Measurements from ENCODE around the gene RPL7L1. TPM values are rescaled to one million over a fixed set of nuclear protein-coding genes. Genes with fewer than 3 reads are reported as not detected.

The RPL7L1 gene
- total RNA-seq = 100 to 1,000 TPM in 1 of 2 experiments, 10 to 100 TPM in 1; 73.5 to 105 TPM

DNA sequence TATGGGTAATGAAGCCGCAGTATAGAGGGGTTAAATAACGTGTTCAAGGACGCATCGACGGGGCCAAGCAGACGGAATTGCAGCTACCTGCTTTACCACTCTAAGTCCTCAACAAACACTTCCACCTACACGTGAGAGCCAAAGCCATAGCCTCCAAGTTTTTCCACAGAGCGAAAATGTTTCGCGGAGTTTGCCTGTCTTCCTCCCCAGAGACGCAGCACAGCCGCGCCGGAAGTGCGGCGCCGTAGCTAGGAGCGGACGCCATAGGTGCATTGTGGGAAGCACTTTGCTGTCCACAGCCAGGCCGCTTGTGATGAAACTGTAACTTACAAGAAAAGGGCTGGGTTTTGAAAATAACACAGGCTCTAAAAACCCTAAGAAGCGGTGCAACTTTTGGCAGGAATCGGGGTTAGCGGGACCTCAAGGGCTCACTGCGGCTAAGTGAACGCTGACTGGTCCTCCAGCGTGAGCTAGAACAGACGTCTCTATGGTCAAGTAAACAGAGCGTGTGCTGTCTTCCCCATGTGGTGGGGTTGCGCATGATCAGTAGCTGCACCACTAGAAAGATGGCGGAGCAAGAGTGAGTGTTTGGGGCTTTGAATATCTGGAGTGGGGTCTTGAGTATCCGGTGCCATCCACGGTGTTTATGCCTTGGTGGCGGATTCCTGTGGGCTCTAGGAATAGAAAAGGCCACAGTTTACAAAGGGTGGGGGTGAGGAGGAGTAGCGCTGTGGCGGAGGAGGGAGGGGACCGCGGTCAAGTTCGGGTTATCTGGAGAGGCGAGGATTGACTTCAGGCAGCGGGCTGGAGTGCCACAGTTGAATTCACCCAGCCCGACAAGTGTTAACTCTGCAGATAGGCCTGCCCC, at the start of gene RPL7L1:
Gene RPL7L1, plus strand, starts transcription at position 245 of the 868 bp plus-strand sequence. Its CDS starts 295 bp downstream, at position 540.
- CTCF ChIA-PET = interaction anchor here (0.7 to 5.6 kb wide), 15 partner anchors 10 to 315 kb away, joined by 3 to 43 read pairs (median 5); partner anchors contain the start of genes TBCC and UBR2
- Mint-ChIP-seq H3K27me3 (no peaks in the 10 kb centered on the region), H3K27ac (peak within 1 kb of the TSS; percentile 100), H3K4me1 (peaks cover 22% of the 10 kb centered on the region), H3K9me3 (ENCODE audit: low read depth) (no peaks in the 10 kb centered on the region), H3K4me3 (peak within 1 kb of the TSS; percentile 100), H3K36me3 (peaks cover 22% of the 10 kb centered on the region)
- DNase-seq (peak; percentile 92), ATAC-seq (peak; percentile 97)

DNA sequence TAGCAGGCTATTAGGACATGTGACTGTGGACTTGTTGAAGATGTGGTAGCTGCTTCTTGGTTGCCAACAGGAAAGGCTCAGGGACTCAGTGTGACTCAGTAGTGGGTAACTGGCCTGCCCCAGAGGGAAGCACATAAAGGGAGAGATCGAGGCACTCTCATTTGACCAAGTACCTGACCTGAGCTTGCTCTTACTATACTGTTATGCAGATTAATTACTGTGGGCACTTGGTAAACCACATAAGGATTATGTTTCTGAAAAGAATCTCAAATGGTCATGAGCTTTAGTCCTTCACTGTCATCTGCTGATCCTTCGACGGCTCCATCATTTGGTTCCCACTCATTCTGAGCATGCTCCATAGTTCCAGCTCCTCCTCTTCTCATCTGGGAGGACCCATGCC, 48.2 kb upstream of the RPL7L1 start:
- DNase-seq (no peak), ATAC-seq (no peak)
- H3K4me3 Mint-ChIP-seq = no peak overlapping the region
- CTCF ChIA-PET = interaction anchor here (0.8 to 1.3 kb wide), 2 partner anchors 13 to 175 kb away, joined by 3 to 4 read pairs; no protein-coding TSS in a partner anchor
- peaks cover 4% of the 10 kb centered on the region for H3K4me1 Mint-ChIP-seq
- no peak overlapping the region for H3K27ac Mint-ChIP-seq
- H3K9me3 Mint-ChIP-seq (ENCODE audit: low read depth) = no peaks in the 10 kb centered on the region
- H3K36me3 Mint-ChIP-seq = peaks cover 28% of the 10 kb centered on the region
- H3K27me3 Mint-ChIP-seq = no peaks in the 10 kb centered on the region

DNA sequence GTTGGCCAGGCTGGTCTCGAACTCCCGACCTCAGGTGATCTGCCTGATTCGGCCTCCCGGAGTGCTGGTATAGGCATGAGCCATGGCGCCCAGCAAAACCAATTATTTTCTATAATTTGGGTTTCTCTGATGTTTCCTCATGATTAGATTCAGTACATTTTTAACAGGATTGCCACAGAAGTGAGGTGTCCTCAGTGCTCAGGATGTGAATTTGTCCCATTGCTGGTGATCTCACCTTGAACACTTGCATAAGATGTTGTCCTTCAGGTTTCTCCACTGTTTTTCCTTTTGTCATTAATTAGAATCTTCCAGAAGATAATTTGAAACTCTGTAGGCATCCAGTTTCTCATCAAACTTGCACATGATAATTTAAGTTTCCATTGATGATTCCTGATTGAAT, 45.4 kb upstream of the RPL7L1 start:
- ATAC-seq (no peak), DNase-seq (no peak)
- CTCF ChIA-PET = interaction anchor here (1.0 kb wide), 1 partner anchor 231 kb away, joined by 3 read pairs; no protein-coding TSS in a partner anchor
- H3K36me3 Mint-ChIP-seq = peaks cover 18% of the 10 kb centered on the region
- H3K27ac Mint-ChIP-seq = no peak overlapping the region
- no peak overlapping the region for H3K4me3 Mint-ChIP-seq
- peaks cover 4% of the 10 kb centered on the region for H3K4me1 Mint-ChIP-seq
- H3K9me3 Mint-ChIP-seq (ENCODE audit: low read depth) = no peaks in the 10 kb centered on the region
- no peaks in the 10 kb centered on the region for H3K27me3 Mint-ChIP-seq

DNA sequence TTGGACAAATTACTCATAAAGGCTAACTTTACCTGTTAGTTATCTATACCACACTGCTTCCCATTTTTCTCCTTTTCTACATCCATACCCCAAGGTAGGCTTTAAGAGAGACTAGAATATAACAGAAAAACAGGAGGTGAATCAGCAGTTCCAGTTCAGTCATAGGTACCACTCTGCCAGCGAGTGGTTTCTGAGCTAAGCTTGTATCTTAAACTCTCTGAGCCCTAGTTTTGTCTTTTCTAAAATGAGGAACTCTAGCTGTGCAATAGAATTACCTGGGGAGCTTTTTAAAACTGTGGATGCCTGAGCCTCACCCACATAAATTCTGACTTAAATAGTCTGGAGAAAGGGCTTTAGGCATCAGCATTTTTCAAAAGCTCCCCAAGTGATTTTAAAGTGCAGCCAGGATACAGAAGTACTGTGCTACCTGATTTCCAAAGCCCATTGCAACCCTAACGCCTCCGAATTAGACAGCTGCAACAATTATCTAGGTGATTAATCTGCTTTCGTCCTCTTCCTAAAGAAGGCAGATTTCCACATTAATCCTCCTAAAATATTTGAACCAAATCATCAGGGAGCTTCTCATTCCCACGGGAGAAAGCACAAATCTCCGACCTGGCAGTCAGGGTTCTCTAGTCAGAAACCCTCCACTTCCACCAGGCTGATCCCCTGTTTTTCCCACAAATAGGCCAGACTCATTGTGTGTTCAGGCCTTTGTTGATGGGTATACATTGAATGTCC, 37.4 kb upstream of the RPL7L1 start:
- CTCF ChIA-PET = interaction anchor here (0.6 to 1.0 kb wide), 3 partner anchors 94 to 795 kb away, joined by 3 read pairs; no protein-coding TSS in a partner anchor
- no peaks in the 10 kb centered on the region for H3K9me3 Mint-ChIP-seq (ENCODE audit: low read depth)
- no peak for ATAC-seq
- H3K27ac Mint-ChIP-seq = no peak overlapping the region
- H3K4me1 Mint-ChIP-seq = peaks cover 4% of the 10 kb centered on the region
- H3K27me3 Mint-ChIP-seq = no peaks in the 10 kb centered on the region
- DNase-seq = no peak
- H3K36me3 Mint-ChIP-seq = peaks cover 16% of the 10 kb centered on the region
- H3K4me3 Mint-ChIP-seq = no peak overlapping the region

DNA sequence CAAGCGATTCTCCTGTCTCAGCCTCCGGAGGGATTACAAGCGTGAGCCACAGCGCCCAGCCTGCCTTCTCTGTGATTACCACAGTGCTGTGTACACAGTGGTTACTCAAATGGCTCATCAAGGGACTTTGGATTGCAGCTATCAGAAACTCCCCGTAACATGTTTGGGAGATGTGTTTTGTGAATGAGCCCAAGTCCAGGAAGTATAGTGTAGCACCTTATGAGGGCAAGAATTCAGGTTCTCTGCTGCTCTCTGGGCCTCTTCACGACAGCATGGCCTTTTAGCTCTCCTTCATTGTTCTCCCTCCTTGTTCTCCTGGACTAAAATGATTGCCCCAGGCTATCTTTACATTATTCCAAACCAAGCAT, 34.1 kb upstream of the RPL7L1 start:
- Mint-ChIP-seq H3K27me3 (no peaks in the 10 kb centered on the region), H3K4me1 (peaks cover 4% of the 10 kb centered on the region), H3K36me3 (peaks cover 16% of the 10 kb centered on the region), H3K27ac (no peak overlapping the region), H3K9me3 (ENCODE audit: low read depth) (no peaks in the 10 kb centered on the region), H3K4me3 (no peak overlapping the region)
- no peak for ATAC-seq
- no peak for DNase-seq
- CTCF ChIA-PET = interaction anchor here (0.6 to 1.0 kb wide), 2 partner anchors 183 to 383 kb away, joined by 3 to 4 read pairs; no protein-coding TSS in a partner anchor

DNA sequence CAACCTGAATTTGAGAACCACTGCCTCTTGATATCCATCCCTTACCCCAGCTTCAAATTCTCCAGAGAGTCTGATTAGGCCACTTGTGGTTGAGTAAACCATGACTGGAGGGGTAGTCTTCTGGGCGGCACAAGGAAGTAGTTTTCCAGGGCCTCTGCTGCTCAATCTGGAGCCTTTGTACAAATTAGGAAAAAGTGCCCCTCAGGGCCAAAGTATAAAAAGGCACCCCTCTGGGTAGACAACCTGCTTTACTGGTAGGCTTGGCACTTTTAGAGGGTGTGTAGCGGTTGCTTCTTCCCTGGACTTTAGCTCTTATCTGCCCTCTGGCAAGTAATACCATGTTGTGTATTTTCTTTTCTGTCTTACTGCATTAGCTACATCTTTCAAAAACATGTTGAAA, 32.9 kb upstream of the RPL7L1 start:
- peaks cover 16% of the 10 kb centered on the region for H3K36me3 Mint-ChIP-seq
- peaks cover 4% of the 10 kb centered on the region for H3K4me1 Mint-ChIP-seq
- ATAC-seq (no peak), DNase-seq (no peak)
- no peaks in the 10 kb centered on the region for H3K9me3 Mint-ChIP-seq (ENCODE audit: low read depth)
- no peak overlapping the region for H3K27ac Mint-ChIP-seq
- H3K4me3 Mint-ChIP-seq = no peak overlapping the region
- H3K27me3 Mint-ChIP-seq = no peaks in the 10 kb centered on the region
- CTCF ChIA-PET = no interaction called here

DNA sequence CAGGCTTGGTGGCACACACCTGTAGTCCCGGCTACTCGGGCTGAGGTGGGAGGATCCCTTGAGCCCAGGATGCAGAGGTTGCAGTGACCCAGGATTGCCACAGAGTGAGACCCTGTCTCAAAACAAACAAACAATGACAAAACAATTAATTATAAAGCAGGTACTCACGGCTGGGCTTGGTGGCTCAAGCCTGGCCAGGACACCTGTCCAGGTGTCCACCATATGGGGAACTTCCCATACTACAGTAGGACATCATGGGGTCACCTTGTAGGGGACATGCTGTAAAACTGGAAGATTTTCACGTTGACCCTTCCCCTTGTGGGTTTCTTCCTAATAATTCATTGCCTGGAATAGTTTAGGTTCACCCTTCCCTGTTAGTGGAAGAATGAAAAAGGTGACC, 30.7 kb upstream of the RPL7L1 start:
- CTCF ChIA-PET = no interaction called here
- no peak for ATAC-seq
- DNase-seq = no peak
- Mint-ChIP-seq H3K4me3 (no peak overlapping the region), H3K9me3 (ENCODE audit: low read depth) (no peaks in the 10 kb centered on the region), H3K4me1 (peaks cover 2% of the 10 kb centered on the region), H3K27ac (no peak overlapping the region), H3K27me3 (no peaks in the 10 kb centered on the region), H3K36me3 (peaks cover 13% of the 10 kb centered on the region)

DNA sequence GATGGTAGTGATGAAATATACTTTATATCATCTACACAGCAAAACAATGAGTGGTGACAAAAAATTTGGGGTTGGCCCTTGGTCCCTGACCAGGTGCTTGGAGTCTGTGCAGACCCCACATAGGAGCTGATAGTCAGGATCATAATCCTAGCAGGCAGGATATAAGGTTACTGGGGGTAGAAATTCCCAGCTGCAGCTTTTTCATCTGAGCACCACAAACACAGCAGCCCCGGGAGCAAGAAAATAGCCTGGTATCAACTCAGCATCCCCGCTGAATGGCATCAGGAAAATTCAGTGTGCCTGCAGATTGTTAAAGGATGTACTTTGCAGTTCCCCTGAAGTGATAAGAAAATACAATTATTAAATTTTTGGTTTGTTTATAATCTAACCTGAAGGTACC, 27.8 kb upstream of the RPL7L1 start:
- no peak overlapping the region for H3K27ac Mint-ChIP-seq
- no peaks in the 10 kb centered on the region for H3K27me3 Mint-ChIP-seq
- H3K9me3 Mint-ChIP-seq (ENCODE audit: low read depth) = no peaks in the 10 kb centered on the region
- DNase-seq (no peak), ATAC-seq (no peak)
- H3K4me1 Mint-ChIP-seq = no peaks in the 10 kb centered on the region
- peaks cover 9% of the 10 kb centered on the region for H3K36me3 Mint-ChIP-seq
- no peak overlapping the region for H3K4me3 Mint-ChIP-seq
- CTCF ChIA-PET = no interaction called here

DNA sequence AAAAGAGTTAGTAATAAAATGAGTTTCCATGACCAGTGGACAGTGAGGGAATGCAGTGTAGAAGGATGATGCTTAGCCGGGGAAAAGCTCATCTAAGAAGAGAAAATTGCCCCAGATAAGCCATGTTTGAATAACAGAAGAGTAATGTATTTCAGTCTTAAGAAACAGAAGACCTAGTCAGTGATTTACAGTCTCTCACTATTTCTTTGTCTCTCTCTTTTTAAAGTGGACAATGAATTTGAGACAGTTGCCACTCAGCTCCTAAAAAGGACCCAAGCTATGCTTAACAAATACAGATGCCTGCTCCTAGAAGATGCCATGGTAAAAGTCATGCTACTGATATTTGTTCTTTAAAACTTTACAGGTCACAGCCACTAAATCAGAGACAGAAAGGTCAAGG, 19.4 kb upstream of the RPL7L1 start:
- Mint-ChIP-seq H3K27me3 (no peaks in the 10 kb centered on the region), H3K36me3 (peaks cover 28% of the 10 kb centered on the region), H3K9me3 (ENCODE audit: low read depth) (no peaks in the 10 kb centered on the region), H3K4me1 (no peaks in the 10 kb centered on the region), H3K27ac (no peak overlapping the region), H3K4me3 (no peak overlapping the region)
- CTCF ChIA-PET = interaction anchor here (0.8 kb wide), 1 partner anchor 133 kb away, joined by 5 read pairs; no protein-coding TSS in a partner anchor
- no peak for ATAC-seq
- no peak for DNase-seq

DNA sequence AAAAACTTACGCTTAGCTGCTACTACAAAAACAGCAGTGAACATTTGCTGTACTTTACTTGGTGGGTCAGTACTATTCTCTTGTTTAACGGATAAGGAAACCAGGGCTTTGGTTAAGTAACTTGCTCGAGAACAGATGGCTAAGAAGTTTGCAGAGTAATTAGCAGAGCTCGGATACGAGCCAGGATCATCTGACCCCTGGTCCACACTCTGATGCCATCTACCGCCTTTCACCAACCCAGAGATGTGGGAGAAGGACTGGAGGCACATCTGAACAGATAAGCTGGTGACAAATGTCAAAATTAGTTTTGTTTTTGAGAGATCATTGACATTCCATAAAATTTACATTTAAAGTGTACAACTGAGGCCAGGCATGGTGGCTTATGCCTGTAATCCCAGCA, 18.9 kb upstream of the RPL7L1 start:
- no peaks in the 10 kb centered on the region for H3K27me3 Mint-ChIP-seq
- CTCF ChIA-PET = interaction anchor here (0.8 kb wide), 1 partner anchor 134 kb away, joined by 5 read pairs; no protein-coding TSS in a partner anchor
- H3K27ac Mint-ChIP-seq = no peak overlapping the region
- no peak for ATAC-seq
- DNase-seq = no peak
- peaks cover 33% of the 10 kb centered on the region for H3K36me3 Mint-ChIP-seq
- H3K9me3 Mint-ChIP-seq (ENCODE audit: low read depth) = no peaks in the 10 kb centered on the region
- H3K4me1 Mint-ChIP-seq = no peaks in the 10 kb centered on the region
- H3K4me3 Mint-ChIP-seq = no peak overlapping the region

DNA sequence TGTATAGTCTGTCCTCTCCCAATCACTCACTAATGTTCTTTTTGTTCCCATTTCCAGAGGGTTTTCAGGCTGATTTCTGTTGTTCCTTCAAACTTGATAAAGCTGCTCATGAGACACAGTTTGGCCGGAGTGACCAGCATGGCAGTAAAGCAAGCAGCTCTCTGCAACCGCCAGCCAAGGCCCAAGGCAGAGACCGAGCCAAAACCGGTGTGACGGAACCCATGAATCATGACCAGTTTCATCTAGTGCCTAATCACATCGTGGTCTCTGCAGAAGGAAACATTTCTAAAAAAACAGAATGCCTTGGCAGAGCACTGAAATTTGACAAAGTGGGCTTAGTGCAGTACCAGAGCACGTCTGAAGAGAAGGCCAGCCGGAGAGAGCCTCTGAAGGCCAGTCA, 14.8 kb upstream of the RPL7L1 start:
- CTCF ChIA-PET = interaction anchor here (1.2 to 1.3 kb wide), 2 partner anchors 9 to 203 kb away, joined by 3 read pairs; no protein-coding TSS in a partner anchor
- no peak overlapping the region for H3K27ac Mint-ChIP-seq
- H3K36me3 Mint-ChIP-seq = peaks cover 36% of the 10 kb centered on the region
- DNase-seq = no peak
- H3K4me3 Mint-ChIP-seq = no peak overlapping the region
- ATAC-seq = no peak
- H3K9me3 Mint-ChIP-seq (ENCODE audit: low read depth) = no peaks in the 10 kb centered on the region
- H3K4me1 Mint-ChIP-seq = no peaks in the 10 kb centered on the region
- no peaks in the 10 kb centered on the region for H3K27me3 Mint-ChIP-seq

DNA sequence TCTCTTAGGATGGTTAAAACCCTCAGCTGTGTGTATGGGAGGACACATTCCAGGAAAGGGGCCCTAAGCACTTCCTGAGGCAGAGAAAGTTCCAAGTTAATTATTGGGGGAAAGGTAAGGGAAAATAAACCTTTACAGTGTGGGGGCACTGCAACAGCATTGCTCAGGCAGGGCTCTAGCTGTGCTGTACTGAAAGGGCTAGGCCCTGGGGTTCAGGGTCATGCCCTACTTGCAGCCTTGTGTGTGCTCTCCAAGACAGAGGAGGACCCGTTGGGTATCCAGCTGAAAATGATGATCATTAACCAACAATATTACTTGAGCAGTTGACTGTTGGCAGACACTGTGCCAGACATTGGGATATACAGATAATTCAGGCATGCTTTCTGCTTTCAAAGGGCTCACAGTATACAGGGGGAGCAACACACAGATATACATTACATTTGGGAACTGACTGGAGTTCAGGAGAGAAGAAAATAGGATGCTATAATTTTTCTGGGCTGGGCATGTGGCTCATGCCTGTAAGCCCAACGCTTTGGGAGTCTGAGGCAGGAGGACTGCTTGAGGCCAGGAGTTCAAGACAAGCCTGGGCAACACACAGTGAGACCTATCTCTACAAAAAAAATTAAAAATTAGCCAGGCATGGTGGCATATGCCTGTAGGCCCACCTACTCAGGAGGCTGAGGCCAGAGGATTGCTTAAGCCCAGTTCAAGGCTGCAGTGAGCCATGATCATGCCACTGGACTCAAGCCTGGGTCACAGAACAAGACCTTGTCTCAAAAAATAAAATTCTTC, 9.1 kb upstream of the RPL7L1 start:
- H3K27ac Mint-ChIP-seq = no peak overlapping the region
- no peak for ATAC-seq
- H3K4me3 Mint-ChIP-seq = no peak overlapping the region
- CTCF ChIA-PET = no interaction called here
- H3K27me3 Mint-ChIP-seq = no peaks in the 10 kb centered on the region
- no peaks in the 10 kb centered on the region for H3K9me3 Mint-ChIP-seq (ENCODE audit: low read depth)
- H3K4me1 Mint-ChIP-seq = peaks cover 4% of the 10 kb centered on the region
- H3K36me3 Mint-ChIP-seq = peaks cover 13% of the 10 kb centered on the region
- DNase-seq = no peak

DNA sequence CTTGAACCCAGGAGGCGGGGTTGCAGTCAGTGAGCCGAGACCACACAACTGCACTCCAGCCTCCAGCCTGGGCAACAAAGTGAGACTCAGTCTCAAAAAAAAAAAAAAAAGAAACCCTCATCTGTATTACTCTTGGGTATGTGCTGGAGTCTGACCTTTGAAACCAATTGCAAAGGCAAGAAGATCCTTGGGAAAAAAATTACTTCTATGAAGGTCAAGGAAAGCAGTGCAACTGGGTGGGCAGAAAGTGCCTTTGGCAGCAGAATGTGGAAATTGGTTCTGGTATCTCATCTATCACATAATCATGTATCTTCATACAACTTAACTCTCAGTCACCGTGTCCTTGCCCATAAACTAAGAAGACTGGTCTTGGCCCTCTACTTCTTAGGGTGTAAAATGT, 7.7 kb upstream of the RPL7L1 start:
- ATAC-seq (no peak), DNase-seq (no peak)
- H3K27me3 Mint-ChIP-seq = no peaks in the 10 kb centered on the region
- no peak overlapping the region for H3K27ac Mint-ChIP-seq
- peaks cover 4% of the 10 kb centered on the region for H3K4me1 Mint-ChIP-seq
- H3K9me3 Mint-ChIP-seq (ENCODE audit: low read depth) = no peaks in the 10 kb centered on the region
- CTCF ChIA-PET = no interaction called here
- H3K4me3 Mint-ChIP-seq = no peak overlapping the region
- H3K36me3 Mint-ChIP-seq = peaks cover 8% of the 10 kb centered on the region
